HG03469 (cell line): ENCODE results near the gene KRT78.

Experiments used
- ATAC-seq: cut with Tn5 transposase; IDR thresholded peaks from one replicate; pipeline ENCODE4 v1.9.1; 2021; ENCODE audit warnings: mild to moderate bottlenecking, moderate library complexity, moderate number of reproducible peaks; ENCODE audit not compliant: unreplicated experiment

Gene KRT78

GRCh38 chr12:52839436-52840105, 9.2 kb downstream of the KRT78 start:
- no peak for ATAC-seq

GRCh38 chr12:52838609-52839435, 10.0 kb downstream of the KRT78 start:
- no peak for ATAC-seq

GRCh38 chr12:52837781-52838608, 10.8 kb downstream of the KRT78 start:
- ATAC-seq = no peak

GRCh38 chr12:52837413-52837741, 11.4 kb downstream of the KRT78 start:
- ATAC-seq = no peak

- ATAC-seq = no peak
Measured at GRCh38 chr12:52836491-52837412, 12.0 kb downstream of the KRT78 start.

GRCh38 chr12:52836042-52836466, 12.7 kb downstream of the KRT78 start:
- no peak for ATAC-seq

GRCh38 chr12:52835271-52836041, 13.3 kb downstream of the KRT78 start:
- no peak for ATAC-seq

- ATAC-seq = no peak
Measured at GRCh38 chr12:52834727-52835001, 14.1 kb downstream of the KRT78 start.

- ATAC-seq = no peak
Measured at GRCh38 chr12:52833922-52834726, 14.7 kb downstream of the KRT78 start, which contains the start of gene KRT79. Gene KRT79 (minus strand): TSS chr12:52834311. CDS start chr12:52834260, 51 bp downstream.

- ATAC-seq = no peak
Measured at GRCh38 chr12:52832985-52833905, 15.5 kb downstream of the KRT78 start.

- ATAC-seq = no peak
Measured at GRCh38 chr12:52832451-52832850, 16.3 kb downstream of the KRT78 start.

GRCh38 chr12:52831251-52831650, 17.5 kb downstream of the KRT78 start:
- no peak for ATAC-seq

GRCh38 chr12:52829986-52830770, 18.6 kb downstream of the KRT78 start:
- ATAC-seq = no peak

GRCh38 chr12:52828591-52829021, 20.2 kb downstream of the KRT78 start:
- no peak for ATAC-seq

- ATAC-seq = no peak
Measured at GRCh38 chr12:52828156-52828555, 20.6 kb downstream of the KRT78 start.

GRCh38 chr12:52827499-52828090, 21.2 kb downstream of the KRT78 start:
- ATAC-seq = no peak
